ENCODE results near the gene DUOXA2.

The DUOXA2 gene

GRCh38 chr15:45162771-45163507 is 48.8 kb downstream of the DUOXA2 start:
- Histone ChIP-seq H3K36me3 (ENCODE audit: control insufficient read depth, insufficient read depth, low read length) (no peaks in the 10 kb centered on the region), H3K27ac (ENCODE audit: low read length) (no peak overlapping the region), H3K27me3 (ENCODE audit: control insufficient read depth, insufficient read depth, low read length) (no peaks in the 10 kb centered on the region), H3K4me3 (ENCODE audit: low read length) (no peak overlapping the region), H3K4me1 (ENCODE audit: control insufficient read depth, insufficient read depth, low read length) (peaks cover 2% of the 10 kb centered on the region), H3K9me3 (ENCODE audit: control insufficient read depth, insufficient read depth, low read length) (no peaks in the 10 kb centered on the region)
- no CpG with 5 or more reads among the region's 7 CpGs for WGBS (ENCODE audit: insufficient coverage, insufficient read length)
- DNase-seq (ENCODE audit: low read depth, low spot score): peak; percentile 80

GRCh38 chr15:45163508-45163856 is 49.4 kb downstream of the DUOXA2 start:
- no peaks in the 10 kb centered on the region for H3K9me3 ChIP-seq (ENCODE audit: control insufficient read depth, insufficient read depth, low read length)
- no peak for DNase-seq (ENCODE audit: low read depth, low spot score)
- H3K4me1 ChIP-seq (ENCODE audit: control insufficient read depth, insufficient read depth, low read length): peaks cover 2% of the 10 kb centered on the region
- no peaks in the 10 kb centered on the region for H3K27me3 ChIP-seq (ENCODE audit: control insufficient read depth, insufficient read depth, low read length)
- no CpG with 5 or more reads among the region's 9 CpGs for WGBS (ENCODE audit: insufficient coverage, insufficient read length)
- H3K36me3 ChIP-seq (ENCODE audit: control insufficient read depth, insufficient read depth, low read length): no peaks in the 10 kb centered on the region
- H3K4me3 ChIP-seq (ENCODE audit: low read length): no peak overlapping the region
- H3K27ac ChIP-seq (ENCODE audit: low read length): no peak overlapping the region

GRCh38 chr15:45164914-45165313 is 50.8 kb downstream of the DUOXA2 start:
- H3K4me3 ChIP-seq (ENCODE audit: low read length): no peak overlapping the region
- no peak overlapping the region for H3K27ac ChIP-seq (ENCODE audit: low read length)
- H3K9me3 ChIP-seq (ENCODE audit: control insufficient read depth, insufficient read depth, low read length): no peaks in the 10 kb centered on the region
- WGBS (ENCODE audit: insufficient coverage, insufficient read length): no CpG with 5 or more reads among the region's 1 CpG
- H3K4me1 ChIP-seq (ENCODE audit: control insufficient read depth, insufficient read depth, low read length): peaks cover 7% of the 10 kb centered on the region
- no peak for DNase-seq (ENCODE audit: low read depth, low spot score)
- H3K27me3 ChIP-seq (ENCODE audit: control insufficient read depth, insufficient read depth, low read length): no peaks in the 10 kb centered on the region
- no peaks in the 10 kb centered on the region for H3K36me3 ChIP-seq (ENCODE audit: control insufficient read depth, insufficient read depth, low read length)

- Histone ChIP-seq H3K4me3 (ENCODE audit: low read length) (no peak overlapping the region), H3K9me3 (ENCODE audit: control insufficient read depth, insufficient read depth, low read length) (no peaks in the 10 kb centered on the region), H3K27ac (ENCODE audit: low read length) (no peak overlapping the region), H3K27me3 (ENCODE audit: control insufficient read depth, insufficient read depth, low read length) (no peaks in the 10 kb centered on the region), H3K36me3 (ENCODE audit: control insufficient read depth, insufficient read depth, low read length) (no peaks in the 10 kb centered on the region), H3K4me1 (ENCODE audit: control insufficient read depth, insufficient read depth, low read length) (peaks cover 8% of the 10 kb centered on the region)
- no peak for DNase-seq (ENCODE audit: low read depth, low spot score)
- WGBS (ENCODE audit: insufficient coverage, insufficient read length): no CpG with 5 or more reads among the region's 5 CpGs
Measured at GRCh38 chr15:45165536-45165935, 51.4 kb downstream of the DUOXA2 start.

- Histone ChIP-seq H3K4me3 (ENCODE audit: low read length) (peak overlapping the region; percentile 72; the same call in 1 of the 2 replicates), H3K9me3 (ENCODE audit: control insufficient read depth, insufficient read depth, low read length) (no peaks in the 10 kb centered on the region), H3K27me3 (ENCODE audit: control insufficient read depth, insufficient read depth, low read length) (no peaks in the 10 kb centered on the region), H3K27ac (ENCODE audit: low read length) (no peak overlapping the region), H3K4me1 (ENCODE audit: control insufficient read depth, insufficient read depth, low read length) (peaks cover 8% of the 10 kb centered on the region), H3K36me3 (ENCODE audit: control insufficient read depth, insufficient read depth, low read length) (0 out of 2 replicates have a peak, but pooled peaks cover 2% of the 10 kb centered on the region)
- WGBS (ENCODE audit: insufficient coverage, insufficient read length): no CpG with 5 or more reads among the region's 79 CpGs
- peak; percentile 87 for DNase-seq (ENCODE audit: low read depth, low spot score)
Measured at GRCh38 chr15:45166834-45167630, 52.9 kb downstream of the DUOXA2 start.

- peak overlapping the region; percentile 72; the same call in 1 of the 2 replicates for H3K4me3 ChIP-seq (ENCODE audit: low read length)
- H3K9me3 ChIP-seq (ENCODE audit: control insufficient read depth, insufficient read depth, low read length): no peaks in the 10 kb centered on the region
- no peaks in the 10 kb centered on the region for H3K27me3 ChIP-seq (ENCODE audit: control insufficient read depth, insufficient read depth, low read length)
- H3K27ac ChIP-seq (ENCODE audit: low read length): no peak overlapping the region
- no peak for DNase-seq (ENCODE audit: low read depth, low spot score)
- peaks cover 8% of the 10 kb centered on the region for H3K4me1 ChIP-seq (ENCODE audit: control insufficient read depth, insufficient read depth, low read length)
- WGBS (ENCODE audit: insufficient coverage, insufficient read length): no CpG with 5 or more reads among the region's 9 CpGs
- 0 out of 2 replicates have a peak, but pooled peaks cover 2% of the 10 kb centered on the region for H3K36me3 ChIP-seq (ENCODE audit: control insufficient read depth, insufficient read depth, low read length)
Measured at GRCh38 chr15:45167631-45168205, 53.6 kb downstream of the DUOXA2 start.
